ENCODE data around the gene DTNA.
"Not testable (repeated sequence)": the region's sequence is repeated elsewhere in the genome, so short reads cannot be mapped to it uniquely, and the experiment has no call there.

Gene DTNA

DNA sequence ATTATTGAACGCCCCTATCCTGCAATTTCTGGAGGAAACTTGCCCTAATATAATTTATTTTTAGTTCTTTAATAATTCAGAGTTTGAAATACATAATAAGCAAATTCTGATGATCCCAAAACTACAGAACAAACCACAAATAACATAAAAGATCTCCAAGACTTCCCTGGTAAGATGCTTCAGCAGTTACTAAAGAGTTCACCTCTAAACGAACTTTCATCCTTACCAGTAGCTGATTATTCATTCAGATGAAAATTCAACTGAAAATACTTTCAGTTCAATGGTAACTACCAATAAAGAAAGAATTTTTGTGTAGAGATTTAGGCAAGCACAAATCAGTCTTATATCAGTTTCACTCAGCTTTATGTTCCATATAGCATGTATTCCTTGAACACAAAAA lies 201.0 kb downstream of the DTNA start:
- no peak for DNase-seq

DNA sequence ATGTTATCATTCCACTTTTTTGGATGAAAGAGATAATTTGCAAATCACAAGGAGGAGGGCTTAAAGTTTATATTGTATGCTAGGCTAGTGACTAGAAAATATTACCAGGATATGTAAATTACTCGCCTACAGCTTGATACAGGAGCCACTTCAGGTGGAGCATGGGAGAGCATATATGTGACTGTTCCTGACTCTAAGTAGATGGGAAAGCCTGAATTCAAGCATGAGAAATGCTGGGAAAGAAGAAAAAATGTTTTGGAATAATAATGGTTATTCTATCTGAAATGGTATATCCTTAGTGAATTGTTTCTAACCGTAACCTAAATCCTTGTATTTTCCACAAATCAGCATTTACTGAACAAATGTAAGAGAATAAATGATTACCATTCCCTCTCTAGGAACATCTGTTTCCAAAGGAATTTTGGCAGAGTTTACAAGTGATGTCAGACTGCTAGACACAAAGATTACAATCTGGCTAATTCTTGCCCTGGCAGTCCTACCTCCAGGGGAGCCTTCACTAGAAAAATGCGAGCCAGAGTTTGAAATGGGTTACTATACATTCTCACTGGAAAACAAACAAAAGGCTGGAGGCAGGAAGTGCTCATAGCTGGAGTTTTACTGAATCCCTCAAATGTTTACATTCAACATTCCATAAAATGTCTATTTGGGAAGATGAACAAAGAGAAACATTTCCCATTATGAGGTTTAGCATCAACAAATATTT lies 201.7 kb downstream of the DTNA start:
- no peak for DNase-seq

DNA sequence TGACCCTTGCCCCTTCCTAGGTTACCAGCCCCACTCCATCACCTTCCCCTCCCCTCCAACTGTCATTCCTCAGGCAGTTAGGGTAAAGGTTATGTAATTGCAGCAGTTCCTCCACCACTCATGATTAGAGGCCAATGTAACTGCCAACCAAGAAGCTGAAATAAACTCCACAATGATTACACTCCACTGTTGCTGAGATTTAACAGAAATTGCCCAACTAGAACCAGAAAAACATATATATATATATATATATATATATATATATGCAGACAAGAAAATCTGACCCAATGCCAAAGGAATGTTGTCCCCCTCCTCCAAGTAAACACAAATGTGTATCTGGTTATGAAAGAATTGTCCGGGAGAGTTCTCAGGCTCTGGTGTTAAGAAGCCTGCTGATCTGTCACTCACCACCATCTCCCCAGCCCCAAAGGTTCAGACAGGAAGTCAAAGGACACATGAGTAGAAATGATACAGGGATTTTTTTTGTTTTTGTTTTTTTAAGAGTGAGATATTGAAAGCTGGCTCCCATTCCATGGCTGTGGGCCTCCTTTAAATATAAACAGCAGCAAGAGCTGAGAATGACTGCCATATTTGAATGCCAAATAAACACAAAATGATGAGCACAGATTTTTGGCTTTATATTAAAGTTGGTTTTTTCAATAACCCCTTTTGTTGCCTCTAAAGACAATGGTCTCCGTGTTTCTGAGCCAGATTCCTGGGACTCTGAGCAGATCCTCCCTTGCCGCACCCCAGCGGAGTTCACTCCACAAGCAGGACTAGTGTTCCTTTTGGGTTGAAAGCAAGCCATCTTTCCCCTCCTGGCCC lies 204.0 kb downstream of the DTNA start:
- DNase-seq, result no peak

DNA sequence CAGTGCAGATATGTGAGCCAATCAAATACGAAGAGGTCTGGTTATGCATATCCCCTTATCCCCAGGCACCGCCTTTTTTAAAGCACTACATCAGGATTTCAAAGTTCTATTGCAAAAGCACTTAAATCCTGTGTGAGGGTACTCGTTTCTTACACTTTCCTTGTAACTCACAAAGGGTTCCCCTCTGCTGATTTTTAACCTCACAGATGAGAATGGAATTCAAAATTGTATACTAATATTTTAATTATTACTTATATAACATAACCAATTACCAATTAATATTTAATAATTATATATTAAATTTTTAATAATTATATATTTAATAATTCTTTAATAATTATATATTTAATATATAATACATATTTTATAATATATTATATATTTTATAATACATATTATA lies 204.9 kb downstream of the DTNA start:
- no peak for DNase-seq

DNA sequence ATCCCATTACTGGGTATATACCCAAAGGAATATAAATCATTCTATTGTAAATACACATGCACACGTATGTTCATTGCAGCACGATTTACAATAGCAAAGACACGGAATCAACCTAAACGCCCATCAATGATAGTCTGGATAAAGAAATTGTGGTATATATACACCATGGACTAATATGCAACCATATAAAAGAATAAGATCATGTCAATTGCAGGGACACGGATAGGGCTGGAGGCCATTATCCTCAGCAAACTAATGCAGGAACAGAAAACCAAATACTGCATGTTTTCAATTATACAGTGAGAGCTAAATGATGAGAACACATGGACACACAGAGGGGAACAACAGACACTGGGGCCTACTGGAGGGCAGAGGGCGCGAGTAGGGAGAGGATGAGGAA lies 206.4 kb downstream of the DTNA start:
- not testable (repeated sequence) for DNase-seq

DNA sequence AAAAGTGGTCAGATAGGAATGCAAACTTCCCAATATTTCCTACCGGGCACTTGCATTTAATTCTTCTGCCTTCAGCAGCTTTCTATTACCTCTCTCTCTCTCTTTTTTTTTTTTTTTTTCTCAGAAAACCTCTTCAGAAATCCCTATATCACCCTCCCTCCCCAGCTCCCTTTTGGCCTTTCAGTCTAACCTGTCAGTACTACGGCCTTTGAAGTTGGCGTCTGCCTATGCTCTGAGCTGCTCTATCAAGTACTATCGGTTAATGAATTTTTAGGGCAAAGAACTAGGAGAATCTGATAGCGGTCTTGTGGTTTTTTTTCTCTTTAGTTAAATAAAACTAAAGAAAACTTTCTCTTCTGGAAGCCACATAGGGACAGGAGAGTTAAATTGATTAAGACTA lies 208.8 kb downstream of the DTNA start:
- no peak for DNase-seq

DNA sequence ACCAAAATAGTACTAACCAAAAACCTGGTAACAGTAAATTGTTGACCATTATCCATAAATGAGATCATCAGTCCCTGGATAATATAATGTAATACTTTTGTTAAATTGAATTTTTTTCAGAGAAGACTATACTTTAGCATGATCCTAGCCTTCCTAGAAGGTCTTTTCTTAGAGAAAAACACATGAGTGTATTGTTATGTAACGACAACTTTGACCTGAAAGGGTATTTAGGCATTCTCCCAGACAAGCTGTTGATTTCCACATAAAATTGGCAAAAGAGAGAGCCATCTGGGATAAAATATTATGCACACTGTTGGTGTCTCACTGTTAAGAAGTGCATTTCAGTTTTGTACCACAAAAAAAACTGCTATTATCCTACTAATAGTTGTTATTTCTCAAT lies 211.1 kb downstream of the DTNA start:
- no peak for DNase-seq

DNA sequence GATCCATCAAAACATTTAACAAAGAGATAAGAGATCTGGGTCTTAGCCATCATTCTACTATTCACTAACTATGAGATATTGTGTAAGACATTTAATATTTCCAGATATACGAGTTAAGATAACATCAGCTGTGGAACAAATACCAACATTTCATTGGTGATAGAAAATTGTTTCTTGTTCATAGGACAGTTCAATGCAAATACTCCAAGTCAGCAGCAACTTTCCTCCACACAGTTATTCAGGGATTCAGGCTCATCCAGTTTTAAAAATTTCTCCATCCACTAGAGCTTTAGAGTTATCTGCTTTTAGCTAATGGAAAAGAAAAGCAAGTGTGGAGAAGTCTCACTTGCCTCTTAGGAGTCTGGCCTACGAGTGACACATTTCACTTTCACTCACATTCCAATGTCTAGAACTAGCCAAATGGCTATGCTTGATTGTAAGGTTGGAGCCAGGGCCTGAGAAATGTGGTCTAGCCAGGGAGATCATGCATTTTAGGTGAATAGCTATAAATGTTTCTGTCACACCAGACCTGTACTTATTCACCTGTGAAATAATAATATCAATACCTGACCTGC lies 211.8 kb downstream of the DTNA start:
- no peak for DNase-seq

DNA sequence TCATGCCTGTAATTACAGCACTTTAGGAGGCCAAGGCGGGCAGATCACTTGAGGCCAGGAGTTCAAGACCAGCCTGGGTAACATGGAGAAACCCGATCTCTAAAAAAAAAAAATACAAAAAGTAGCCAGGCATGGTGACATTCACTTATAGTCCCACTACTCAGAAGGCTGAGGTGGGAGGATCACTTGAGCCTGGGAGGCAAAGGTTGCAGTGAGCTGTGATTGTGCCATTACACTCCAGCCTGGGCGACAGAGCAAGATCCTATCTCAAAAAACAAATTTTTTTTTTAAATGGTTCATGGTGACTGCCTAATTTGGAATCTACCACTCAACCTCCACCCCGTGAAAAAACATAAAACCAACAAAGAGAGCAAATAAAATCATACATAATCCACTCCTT lies 212.5 kb downstream of the DTNA start:
- not testable (repeated sequence) for DNase-seq

DNA sequence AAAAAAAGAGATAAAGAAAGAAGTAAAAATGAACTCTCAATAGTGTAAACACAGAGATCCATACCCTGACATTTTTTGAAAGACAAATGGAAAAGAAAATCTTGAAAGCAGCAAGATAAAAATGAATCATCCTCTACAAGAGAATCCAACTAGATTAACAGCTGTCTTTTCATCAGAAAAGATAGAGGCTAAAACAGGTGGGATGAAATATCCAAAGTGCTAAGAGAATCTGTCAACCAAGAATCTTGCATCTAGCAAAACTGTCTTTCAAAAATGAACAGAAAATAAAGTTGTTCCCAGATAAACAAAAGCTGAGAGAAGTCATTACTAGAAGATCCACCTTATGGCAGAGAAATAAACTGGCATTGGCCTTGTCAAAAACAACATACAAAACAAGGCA lies 213.8 kb downstream of the DTNA start:
- no peak for DNase-seq

DNA sequence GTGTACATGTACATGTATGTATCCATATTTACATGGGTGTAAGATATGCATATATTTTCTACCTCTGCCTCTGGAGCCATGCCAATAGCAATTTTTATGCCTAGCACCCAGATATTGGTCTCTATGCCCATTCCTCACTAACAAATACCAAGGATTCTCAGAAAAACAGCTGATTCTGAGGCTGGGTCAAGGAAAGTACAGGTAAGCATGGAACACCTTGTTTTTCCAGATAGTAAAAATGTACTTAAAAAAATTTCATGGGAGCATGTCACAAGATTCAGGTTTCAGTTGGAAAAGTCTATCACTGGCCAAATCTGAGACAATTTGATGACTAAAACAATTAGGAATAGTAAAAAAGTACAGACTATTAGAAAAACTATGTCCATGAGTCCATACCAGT lies 216.6 kb downstream of the DTNA start:
- DNase-seq, result no peak

DNA sequence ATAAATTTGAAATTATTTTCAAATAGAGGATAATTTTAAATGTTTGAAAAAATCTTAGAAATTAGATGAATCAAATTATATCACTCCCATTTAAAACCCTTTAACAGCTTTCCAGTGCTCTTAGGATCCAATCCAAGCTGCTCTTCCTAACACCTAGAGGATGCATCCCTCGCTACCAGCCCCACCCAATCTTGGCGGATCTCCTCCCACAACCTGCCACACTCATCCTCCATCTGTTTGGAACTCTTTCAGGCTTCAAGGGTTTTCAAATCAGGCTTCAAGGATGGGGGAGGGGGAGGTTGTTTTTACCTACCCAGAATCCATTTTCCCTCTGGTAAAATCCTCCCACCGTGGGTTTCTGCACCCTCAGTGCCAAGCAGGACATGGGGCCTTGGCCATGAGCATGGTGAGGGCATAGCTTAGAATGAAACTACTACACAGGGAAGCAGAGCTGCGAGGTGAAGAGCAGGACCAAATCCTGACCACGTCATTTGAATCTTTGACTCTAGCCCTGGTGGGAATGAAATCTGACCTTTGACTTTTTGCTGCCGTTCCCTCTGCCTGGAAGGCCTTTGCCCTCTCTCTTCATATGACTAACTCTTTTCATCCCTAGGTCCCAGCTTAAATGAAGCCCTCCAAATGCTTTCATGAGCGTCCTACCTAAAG lies 218.1 kb downstream of the DTNA start:
- no peak for DNase-seq

DNA sequence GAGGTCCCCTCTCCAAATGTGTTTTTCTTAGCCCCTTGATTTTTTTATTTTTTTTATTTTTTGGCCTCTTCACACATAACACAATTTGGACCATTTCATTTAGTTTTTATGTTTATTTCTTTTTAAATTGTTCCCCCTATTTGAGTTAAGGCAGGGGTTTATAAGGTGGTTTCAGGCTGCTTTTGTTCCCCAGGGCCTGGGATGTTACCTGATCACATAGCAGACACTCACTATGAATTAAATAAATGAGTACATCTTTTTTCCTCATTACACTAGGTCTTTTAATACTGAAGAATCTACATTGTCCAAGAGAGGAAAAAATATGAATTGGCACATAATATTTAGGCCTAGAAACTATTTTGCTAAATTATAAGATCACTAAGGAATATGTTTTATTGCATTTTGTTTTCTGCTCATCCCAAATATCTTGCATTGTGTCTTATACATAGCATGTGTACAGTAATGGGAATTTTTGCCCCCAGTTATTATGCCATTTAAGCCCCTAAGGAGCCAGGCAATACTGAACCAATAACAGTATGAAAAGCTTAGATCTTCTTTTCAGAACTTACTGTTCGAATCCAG lies 218.7 kb downstream of the DTNA start:
- DNase-seq, result no peak

DNA sequence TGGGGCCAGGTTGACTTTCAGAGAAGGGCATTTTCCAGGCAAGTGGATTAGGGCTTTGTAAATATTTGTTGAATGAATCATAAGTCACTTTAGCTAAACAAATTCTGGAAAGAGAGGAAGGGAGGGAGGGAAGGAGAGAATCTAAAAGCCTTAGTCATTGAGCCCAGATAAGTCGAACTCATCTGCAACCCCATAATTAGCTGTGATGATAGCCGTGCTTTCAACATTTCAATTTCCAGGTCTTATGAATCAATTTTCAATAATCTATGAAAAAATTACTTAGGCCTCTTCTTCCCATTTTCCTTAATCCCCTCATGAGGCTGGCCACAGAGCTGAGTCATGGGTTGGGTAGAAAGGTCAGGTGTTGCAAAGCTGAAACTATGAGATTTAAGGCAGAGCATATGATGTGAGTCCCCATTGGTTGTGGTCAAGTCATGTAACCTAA lies 219.3 kb downstream of the DTNA start:
- no peak for DNase-seq

DNA sequence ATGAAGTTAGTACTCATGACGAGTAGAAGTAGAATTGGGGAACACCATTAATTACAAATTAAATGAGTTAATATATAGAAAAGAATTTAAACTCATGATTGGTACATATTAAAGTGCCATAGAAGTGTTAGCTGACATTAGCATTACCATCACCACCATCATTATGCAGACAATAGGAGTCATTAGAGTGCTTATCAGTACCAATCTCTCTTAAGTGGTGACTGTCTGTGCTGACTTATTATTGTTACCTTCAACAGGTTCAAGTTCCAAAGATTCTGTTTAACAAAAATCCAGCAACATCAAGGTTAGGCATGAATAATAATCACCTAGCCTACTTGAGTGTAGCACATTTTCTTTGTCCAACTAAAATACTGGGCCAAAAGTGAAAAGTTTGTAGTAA lies 222.3 kb downstream of the DTNA start:
- DNase-seq, result no peak

DNA sequence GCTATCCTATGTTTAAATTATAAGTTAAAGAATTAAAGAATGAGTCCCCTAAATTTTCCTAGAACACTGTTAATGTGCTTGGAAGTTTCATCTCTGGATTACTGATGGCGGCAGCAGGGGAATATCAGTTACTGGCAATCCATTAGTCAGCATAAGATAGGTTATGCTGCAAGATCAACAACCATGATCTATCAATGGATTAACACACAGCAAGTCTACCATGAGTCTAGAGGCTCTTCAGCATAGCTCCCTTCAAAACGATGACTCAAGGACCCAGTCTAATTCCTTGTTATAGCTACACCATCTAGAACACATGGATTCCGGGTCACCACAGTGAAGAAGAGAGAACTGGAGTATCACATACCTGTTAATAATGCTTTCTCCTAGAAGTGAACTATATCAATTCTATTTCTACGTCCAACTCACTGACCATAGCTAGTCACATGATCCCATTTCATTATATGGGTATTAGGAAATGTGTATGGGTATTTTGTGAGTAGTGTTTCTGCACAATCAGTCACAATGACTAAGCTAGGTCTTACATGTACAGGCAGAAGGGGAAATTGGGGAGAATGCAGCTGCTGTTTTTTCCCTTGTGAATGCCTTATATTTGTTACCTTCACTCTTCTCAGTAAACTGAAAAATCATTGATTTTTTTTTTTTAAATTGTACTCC lies 222.8 kb downstream of the DTNA start:
- DNase-seq, result no peak

DNA sequence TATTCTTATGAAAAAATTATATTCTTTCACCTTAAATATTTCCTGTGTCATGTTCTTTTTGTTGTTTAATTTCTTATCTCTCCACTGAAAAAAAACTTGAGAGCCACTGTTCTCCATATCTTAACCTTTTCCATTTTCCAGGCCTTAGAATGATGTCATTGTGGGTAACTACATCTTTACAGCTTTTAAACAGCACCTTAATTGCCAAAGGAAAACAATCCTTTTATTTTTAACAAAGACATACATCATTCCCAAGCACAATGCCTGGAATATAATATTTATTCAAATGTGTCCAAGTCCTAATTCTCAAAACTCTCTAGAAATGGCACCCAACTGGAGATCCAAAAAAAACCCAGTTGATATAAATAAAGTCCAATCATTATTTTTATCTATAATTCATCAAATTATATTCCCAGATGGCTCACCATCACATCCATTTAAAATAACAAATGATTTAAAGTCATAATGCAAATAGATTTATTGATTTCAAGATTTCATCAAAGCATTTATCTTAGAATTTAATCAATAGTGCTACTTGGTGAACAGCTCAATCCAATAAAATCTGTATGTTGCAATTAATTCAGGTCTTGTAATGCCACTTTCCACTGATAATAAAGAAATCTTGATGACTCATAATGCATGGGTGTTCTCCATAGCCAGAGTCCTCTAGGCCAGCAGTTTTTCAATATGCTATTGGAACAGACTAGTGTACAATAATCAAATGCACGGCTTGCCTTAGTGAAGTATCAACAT lies 224.0 kb downstream of the DTNA start:
- no peak for DNase-seq

DNA sequence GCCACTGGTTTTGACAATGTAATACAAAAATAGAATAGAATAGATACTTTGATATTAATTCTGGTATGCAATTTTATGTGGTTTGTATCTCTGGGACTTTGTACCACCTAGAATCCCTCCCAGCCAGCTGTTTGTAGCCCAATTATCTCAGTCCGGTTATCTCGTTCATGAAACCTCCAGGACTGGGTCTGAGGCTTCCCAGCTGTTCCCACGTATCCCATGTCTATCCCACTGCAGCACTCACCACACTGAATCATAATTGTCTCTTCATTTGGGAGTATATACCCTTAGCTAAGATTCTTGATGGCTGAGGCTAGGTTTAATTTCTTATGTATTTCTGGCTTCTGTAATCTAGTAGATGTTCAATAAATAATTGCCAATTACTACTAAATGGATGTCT lies 226.7 kb downstream of the DTNA start:
- DNase-seq, result no peak

DNA sequence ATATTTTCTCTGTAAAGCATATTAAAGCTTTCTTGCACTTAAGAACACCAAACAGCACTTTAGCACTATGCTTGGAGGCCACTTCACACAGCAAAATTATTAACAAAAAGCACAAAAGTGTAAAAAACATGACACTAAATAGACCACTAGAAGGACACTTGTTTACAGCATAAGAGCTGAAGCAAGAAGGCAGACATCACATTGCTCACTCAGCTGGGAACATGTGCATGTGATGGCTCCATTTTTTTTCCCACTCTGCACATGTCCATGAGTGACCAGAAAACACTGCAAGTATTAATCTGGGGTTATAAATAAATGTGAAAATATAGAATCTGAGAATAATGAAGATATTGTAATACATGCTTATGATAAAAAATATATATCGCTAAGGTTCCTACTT lies 228.0 kb downstream of the DTNA start:
- no peak for DNase-seq
